CD4-positive, alpha-beta T cell treated with Interleukin-10 for 1 hour (primary cell): Measurements from ENCODE around the gene RAB11B.
A peak's percentile ranks its signal among the peaks of the same experiment; 100 is the strongest.
"Not testable (repeated sequence)": the region's sequence is repeated elsewhere in the genome, so short reads cannot be mapped to it uniquely, and the experiment has no call there.

ENCODE experiments used
- DNase-seq: peaks from one replicate; pipeline ENCODE4 v3.0.0-alpha.2; 2020

The RAB11B gene

GRCh38 chr19:8389891-8390616, at the start of gene RAB11B:
TSS of gene RAB11B (plus strand) at chr19:8390360. CDS start at chr19:8390417, 57 bp downstream.
- peak; percentile 100 for DNase-seq

DNA sequence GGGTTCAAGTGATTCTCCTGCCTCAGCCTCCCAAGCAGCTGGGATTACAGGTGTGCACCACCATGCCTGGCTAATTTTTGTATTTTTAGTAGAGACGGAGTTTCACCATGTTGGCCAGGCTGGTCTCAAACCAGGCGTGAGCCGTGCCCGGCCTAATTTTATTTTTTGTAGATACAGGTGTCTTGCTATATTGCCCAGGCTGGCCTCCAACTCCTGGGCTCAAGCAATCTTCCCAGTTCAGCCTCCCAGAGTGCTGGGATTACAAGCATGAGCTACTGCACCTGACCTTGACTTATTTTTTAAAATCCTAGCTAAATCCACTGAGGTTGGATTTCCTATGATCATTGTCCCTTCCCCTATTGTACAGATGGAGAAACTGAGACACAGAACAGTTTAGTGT, 48.7 kb upstream of the RAB11B start:
- DNase-seq = not testable (repeated sequence)

DNA sequence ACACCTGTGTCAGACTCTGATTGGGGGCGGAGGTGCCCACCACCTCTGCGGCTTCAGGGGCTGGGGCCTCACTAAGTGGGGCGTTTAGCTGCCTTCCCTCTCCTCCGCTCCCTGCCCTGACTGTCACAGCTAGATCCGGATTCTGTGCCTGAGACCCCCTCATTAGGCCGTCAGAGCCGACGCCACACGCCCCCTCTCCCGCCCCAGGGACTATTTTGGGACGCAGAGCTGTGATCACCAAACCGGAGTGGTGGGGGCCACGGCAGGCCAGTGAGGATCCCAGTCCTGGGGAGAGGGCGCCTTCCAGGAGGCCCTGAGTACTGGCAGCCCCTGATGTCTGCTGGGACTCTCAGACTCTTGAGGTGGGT, 47.9 kb upstream of the RAB11B start:
- DNase-seq = no peak

DNA sequence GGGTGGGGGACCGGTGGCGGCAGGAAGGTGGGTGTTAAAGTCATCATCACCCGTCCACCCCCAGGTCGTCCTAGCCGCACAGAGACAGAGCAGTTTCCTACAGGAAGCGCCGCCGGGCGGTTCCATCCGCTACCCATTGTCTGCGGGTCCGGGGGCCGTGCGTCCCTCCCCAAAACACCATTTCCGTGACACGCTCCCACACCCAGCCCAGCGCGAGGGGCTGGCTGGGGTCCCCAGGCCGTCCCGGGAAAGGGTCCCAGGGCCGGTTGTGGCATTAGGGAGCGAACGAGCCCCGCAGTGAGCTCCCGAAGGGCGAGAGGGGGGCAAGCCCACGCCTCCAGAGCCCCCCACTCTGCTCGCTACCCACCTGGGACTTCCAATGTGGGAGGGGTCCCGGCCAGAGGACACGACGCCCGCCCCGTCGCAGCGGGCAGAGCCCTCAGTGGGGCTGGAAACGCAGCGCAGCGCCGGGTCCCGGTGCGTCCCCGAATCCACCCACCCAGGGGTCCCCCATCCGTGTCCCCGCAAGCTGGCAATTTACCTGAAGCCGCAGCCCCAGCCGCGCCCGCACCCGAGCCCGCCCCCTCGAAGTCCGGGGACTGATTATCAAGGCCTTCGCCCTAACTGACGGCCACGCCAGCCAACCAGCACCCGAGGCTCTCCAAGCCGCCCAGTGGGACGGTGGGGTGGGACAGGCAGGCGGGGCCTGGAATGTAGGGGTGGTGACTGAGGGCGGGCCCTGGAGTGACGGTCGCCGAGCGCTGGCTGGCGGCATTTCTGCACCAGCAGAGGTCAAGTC, 47.3 kb upstream of the RAB11B start, which contains the start of gene KANK3:
Gene KANK3, minus strand, starts transcription at position 579 of the 799 bp plus-strand sequence. CDS start 5,434 bp downstream, outside the sequence.
- DNase-seq = peak; percentile 95

GRCh38 chr19:8343483-8343844, 46.7 kb upstream of the RAB11B start:
- DNase-seq = no peak

DNA sequence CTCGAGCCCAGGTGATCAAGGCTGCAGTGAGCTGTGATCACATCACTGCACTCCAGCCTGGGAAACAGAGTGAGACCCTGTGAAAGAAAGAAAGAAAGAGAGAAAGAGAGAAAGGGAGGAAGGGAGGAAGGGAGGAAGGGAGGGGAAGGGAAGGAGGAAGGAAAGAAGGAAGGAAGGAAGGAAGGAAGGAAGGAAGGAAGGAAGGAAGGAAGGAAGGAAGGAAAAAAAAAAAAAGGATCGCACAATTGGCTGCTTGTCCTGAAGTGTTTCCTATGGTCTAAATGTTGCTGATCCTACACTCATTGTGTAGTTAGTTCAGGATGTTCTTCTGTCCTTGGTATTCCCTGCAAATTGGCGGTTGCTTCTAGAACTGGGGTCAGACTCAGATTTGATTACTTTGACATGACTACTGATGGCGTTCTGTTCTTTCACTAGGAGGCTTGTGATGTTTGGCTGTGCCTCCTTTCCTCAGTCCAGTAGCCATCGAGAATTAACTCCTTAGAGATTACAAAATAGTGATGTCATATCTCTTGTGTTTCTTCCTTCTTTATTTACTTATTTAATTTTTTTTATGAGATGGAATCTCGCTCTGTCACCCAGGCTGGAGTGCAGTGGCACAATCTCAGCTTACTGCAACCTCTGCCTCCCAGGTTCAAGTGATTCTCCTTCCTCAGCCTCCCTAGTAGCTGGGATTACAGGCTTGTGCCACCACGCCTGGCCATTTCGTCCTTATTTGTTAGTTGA, 40.4 kb upstream of the RAB11B start:
- not testable (repeated sequence) for DNase-seq

- DNase-seq = no peak
Measured at GRCh38 chr19:8352134-8352827, 37.9 kb upstream of the RAB11B start.

DNA sequence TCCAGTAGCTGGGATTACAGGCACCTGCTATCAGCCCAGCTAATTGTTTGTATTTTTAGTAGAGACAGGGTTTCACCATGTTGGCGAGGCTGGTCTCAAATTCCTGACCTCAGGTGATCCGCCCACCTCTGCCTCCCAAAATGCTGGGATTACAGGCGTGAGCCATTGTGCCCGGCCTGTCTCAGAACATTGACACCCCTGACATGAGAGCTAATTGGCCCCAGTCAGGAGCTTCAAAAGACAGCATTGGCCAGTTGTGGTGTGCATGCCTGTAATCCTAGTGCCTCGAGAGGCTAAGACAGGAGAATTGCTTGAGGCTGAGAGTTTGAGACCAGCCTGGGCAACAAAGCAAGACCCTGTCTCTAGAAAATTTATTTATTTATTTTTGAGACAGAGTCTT, 37.3 kb upstream of the RAB11B start:
- DNase-seq = not testable (repeated sequence)

DNA sequence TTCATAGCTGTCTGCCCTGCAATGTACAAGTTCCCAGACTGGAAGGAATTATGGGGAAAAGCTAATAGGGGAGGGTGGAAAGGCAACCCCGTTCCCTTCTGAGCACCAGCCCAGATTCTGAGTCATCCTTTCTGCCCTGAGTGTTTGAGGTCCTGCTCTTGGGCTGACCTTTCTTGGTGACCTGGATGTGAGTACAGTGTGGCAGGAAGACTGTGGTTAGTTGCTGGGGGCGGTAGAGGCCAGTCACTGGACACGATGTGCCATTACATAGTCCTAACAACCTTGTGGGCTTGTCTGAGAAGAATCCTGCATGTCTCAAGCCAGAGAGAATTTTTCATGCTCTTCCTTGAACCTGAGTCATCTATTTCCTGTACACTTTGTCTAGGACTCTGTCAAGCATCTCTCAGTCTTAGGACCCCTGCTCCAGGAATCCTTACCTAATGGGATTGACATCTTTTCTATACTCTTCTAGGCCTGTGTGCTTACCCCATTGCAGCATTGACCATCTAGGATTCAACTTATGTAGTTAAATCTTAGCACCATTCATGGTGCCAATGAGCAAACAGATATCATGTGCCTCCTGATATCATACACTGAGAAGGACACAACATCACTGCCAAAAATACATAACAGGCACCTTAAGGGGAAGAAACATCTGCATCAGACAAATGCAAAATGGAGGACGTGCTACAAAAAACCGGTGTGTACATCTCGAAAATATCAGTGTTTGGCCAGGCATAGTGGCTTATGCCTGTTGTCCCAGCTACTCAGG, 34.3 kb upstream of the RAB11B start:
- no peak for DNase-seq

DNA sequence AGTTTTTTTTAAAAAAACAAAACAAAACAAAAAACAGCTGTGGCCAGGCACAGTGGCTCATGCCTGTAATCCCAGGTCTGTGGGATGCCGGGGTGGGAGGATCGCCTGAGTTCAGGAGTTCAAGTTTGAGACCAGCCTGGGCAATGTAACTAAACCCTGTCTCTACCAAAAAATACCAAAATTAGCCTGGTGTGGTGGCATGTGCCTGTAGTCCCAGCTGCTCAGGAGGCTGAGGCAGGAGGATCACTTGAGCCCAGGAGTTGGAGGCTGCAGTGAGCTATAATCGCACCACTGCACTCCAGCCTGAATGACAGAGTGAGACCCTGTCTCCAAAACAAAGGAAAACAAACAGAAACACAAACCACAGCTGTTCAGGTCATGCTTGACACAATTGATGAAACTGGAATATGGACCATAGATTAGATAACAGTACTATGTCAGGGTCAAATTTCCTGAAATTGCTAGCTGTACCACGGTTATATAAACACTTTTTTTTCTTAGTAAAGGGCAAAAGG, 33.1 kb upstream of the RAB11B start:
- no peak for DNase-seq

DNA sequence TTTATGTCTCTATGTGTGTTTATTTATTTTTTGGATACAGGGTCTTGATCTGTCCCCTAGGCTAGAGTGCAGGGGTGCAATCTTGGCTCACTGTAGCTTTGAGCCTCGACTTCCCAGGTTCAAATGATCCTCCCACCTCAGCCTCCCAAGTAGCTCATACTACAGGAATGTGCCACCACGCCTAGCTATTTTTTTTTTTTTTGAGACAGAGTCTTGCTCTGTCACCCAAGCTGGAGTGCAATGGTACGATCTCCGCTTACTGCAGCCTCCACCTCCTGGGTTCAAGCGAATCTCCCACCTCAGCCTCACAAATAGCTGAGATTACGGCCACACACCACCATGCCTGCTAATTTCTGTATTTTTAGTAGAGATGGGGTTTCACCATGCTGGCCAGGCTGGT, 31.2 kb upstream of the RAB11B start:
- no peak for DNase-seq

GRCh38 chr19:8360196-8360595, 30.0 kb upstream of the RAB11B start:
- no peak for DNase-seq

DNA sequence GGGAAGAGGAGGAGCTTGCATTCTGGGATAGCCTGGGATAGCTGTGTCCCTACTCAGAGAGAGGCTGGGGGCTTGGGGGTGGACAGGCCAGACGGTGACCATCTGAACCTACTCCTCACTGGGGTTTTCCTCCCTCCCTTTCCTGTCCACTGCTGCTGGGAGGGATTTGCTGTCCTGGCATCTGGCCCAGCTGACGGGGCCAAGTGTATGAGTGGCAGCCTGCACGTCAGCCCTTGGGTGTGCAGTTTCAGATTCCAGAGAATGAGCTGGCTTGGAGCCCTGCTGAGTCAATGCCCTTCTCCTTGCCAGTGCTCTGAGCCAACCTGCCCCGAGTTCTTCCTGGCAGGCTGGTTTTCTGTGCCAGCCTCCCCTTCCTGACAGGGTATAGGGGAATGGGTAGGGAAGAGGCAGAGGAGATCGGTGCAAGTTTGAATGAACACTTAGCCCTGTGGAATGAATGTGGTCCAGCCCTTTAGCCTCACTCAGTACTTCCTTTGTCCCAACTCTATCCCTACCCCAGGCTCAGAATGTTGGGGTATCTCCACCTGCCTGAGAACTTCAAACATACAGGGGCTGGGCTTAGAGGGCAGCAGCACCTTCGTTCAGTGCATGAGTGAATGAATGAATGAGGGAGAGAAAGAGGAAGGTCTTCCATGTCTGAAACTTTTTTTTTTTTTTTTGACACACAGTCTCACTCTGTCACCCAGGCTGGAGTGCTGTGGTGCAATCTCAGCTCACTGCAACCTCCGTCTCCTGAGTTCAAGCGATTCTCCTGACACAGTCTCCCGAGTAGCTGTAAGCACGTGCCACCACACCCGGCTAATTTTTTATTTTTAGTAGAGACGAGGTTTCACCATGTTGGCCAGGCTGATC, 28.0 kb upstream of the RAB11B start:
- no peak for DNase-seq

DNA sequence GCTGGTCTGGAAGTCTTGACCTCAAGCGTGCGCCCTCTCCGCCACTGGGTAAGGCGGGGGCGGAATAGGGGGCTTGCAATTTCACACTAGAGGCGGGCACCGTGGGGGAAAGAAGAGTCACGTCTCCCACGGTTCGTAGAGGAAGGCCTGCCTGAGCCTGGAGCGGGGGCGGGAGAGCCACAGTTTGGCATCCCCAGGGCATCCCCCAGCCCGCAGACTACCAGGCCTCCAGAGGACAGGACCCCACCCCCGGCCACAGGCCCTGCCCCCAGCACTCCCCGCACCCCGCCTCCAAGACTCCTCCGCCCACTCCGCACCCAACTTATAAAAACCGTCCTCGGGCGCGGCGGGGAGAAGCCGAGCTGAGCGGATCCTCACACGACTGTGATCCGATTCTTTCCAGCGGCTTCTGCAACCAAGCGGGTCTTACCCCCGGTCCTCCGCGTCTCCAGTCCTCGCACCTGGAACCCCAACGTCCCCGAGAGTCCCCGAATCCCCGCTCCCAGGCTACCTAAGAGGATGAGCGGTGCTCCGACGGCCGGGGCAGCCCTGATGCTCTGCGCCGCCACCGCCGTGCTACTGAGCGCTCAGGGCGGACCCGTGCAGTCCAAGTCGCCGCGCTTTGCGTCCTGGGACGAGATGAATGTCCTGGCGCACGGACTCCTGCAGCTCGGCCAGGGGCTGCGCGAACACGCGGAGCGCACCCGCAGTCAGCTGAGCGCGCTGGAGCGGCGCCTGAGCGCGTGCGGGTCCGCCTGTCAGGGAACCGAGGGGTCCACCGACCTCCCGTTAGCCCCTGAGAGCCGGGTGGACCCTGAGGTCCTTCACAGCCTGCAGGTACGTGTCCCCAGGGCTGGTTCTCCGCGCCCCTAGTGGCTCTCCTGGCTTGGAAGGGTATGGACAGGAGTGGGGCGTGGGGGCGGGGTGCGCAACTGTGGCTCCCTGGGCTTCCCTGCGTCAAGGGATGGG, 26.1 kb upstream of the RAB11B start, which contains the start of gene ANGPTL4:
Gene ANGPTL4, plus strand, starts transcription at position 353 of the 969 bp plus-strand sequence. Its CDS starts 167 bp downstream, at position 520.
- DNase-seq = peak; percentile 52

DNA sequence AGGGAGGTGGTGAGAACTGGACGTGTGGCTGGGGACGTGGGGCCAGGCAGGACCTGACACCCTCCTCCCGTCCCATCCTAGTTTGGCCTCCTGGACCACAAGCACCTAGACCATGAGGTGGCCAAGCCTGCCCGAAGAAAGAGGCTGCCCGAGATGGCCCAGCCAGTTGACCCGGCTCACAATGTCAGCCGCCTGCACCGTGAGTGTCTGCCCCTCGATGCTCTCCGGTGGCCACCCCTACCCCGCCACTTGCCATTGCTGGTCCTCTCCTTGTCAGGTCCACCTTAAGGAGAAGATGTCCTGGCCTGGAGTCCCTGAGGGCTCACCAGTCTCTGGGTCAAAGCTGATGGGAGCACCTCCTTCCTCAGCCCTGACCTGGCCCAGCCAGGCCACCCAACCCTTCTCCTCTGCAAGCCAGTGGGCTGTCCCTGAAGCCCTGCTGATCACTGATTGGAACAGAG, 24.0 kb upstream of the RAB11B start:
- no peak for DNase-seq

GRCh38 chr19:8366961-8367326, 23.2 kb upstream of the RAB11B start:
- DNase-seq = no peak

DNA sequence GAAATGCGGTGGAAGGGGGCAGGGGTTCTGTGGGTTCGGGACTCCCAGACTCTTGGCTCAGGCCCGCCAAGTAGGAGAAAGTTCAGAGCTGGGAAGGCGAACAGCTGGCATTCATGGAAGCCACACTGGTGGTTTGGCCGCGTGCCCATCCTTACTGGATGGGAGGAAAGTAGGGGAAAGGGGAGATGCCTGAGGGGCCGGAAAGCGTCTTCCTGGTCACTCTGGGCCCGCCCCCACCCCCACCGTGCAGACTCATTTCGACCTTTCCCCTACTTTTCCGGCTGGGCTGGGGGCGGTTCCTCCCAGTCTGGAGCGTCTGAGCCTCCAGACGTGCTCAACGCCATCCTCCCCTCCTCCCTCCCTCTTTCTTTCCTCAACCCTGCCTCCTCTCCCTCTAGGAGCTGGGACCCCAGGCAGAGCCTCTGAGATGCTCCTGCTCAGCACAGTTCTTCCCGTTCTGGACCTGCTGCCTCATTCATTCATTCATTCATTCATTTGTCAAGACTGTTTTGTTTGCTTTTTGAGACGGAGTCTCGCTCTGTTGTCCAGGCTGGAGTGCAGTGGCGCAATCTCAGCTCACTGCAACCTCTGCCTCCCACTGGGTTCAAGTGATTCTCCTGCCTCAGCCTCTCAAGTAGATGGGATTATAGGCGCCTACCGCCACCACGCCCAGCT, 22.7 kb upstream of the RAB11B start:
- no peak for DNase-seq

- DNase-seq = no peak
Measured at GRCh38 chr19:8370176-8371010, 19.8 kb upstream of the RAB11B start.
